ENCODE results near the gene ZBTB16. TPM values are rescaled to one million over a fixed set of nuclear protein-coding genes. Genes with fewer than 3 reads are reported as not detected.

ZBTB16 gene
- total RNA-seq, 1 donor from 2014 or later = 11.9 TPM

DNA sequence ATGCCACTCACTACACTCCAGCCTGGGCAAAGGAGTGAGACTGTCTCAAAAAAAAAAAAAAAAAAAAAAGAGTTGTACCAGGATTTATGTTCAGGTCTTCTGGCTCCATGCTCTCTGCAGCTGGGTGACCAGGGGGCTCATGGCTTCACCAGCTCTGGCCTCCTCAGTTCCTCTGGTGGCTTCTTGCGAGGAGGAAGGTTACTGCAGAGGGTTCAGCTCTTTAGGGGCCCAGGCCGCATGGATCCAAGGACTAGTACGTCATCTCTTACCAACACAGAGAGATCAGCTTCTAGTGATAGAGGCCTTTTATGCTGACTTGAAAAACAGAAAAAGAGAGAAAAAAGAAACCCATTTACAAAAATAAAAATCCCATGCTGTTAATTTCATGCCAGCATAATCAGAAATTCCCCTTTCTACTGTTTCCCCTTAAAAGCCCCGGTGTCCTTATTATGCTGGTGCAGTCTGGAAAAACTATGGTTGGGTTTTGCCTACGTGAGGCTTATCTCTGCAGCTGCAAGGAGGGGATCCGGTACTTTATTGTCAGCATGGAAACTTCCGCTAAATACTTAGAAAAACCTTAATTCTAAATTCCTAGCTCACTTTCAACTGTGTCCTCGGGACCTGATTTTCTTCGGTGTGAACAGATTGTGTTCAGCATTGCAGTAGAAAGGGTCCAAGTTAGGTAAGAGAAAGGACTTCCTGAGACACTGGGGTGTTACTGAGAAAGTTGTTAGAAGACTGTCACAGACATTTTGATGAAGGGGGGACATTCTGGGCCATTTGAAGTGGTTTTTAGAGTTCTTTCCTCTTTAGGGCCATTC is 13.7 kb downstream of the ZBTB16 start:
- Mint-ChIP-seq H3K4me1 (ENCODE audit: unreplicated experiment) (peaks cover 46% of the 10 kb centered on the region), H3K36me3 (no peaks in the 10 kb centered on the region), H3K27ac (no peak overlapping the region), H3K9me3 (no peaks in the 10 kb centered on the region), H3K27me3 (peaks cover 64% of the 10 kb centered on the region), H3K4me3 (no peak overlapping the region)
- no peak for DNase-seq (ENCODE audit: extremely low spot score, unreplicated experiment)
- TF ChIP-seq, protein P1, sequence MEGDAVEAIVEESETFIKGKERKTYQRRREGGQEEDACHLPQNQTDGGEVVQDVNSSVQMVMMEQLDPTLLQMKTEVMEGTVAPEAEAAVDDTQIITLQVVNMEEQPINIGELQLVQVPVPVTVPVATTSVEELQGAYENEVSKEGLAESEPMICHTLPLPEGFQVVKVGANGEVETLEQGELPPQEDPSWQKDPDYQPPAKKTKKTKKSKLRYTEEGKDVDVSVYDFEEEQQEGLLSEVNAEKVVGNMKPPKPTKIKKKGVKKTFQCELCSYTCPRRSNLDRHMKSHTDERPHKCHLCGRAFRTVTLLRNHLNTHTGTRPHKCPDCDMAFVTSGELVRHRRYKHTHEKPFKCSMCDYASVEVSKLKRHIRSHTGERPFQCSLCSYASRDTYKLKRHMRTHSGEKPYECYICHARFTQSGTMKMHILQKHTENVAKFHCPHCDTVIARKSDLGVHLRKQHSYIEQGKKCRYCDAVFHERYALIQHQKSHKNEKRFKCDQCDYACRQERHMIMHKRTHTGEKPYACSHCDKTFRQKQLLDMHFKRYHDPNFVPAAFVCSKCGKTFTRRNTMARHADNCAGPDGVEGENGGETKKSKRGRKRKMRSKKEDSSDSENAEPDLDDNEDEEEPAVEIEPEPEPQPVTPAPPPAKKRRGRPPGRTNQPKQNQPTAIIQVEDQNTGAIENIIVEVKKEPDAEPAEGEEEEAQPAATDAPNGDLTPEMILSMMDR (conservative IDR thresholded peaks at IDR 0.05) = no peak

DNA sequence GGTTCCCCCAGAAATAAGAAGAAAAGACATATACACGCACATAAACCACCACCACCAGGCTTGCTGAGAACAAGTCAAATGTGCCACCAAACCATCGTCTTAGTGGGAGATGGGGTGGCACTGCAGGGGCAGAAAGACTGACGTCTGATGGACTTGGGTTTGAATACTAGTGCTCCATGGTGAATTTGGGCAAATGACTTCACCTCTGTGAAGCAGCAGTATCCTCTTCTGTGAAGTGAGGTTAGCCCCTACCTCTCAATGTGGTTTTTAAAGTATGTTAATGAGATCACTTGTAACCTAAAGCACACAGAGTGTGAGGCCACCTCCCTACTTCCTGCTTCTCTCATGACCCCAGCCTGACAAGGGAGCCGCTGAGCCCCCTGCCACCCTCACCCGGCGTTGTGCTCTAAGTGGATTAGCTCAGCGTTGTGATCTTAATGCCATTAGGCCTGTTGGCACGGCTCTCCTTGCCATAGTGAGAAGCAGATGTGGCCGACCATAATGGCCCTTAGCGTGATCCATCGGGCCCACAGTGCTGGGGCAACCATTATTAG is 14.4 kb downstream of the ZBTB16 start:
- H3K27ac Mint-ChIP-seq = no peak overlapping the region
- TF ChIP-seq, protein P1 (conservative IDR thresholded peaks at IDR 0.05) = no peak
- peak overlapping the region; percentile 22 for H3K4me3 Mint-ChIP-seq
- peaks cover 51% of the 10 kb centered on the region for H3K4me1 Mint-ChIP-seq (ENCODE audit: unreplicated experiment)
- H3K27me3 Mint-ChIP-seq = peaks cover 68% of the 10 kb centered on the region
- no peak for DNase-seq (ENCODE audit: extremely low spot score, unreplicated experiment)
- no peaks in the 10 kb centered on the region for H3K36me3 Mint-ChIP-seq
- H3K9me3 Mint-ChIP-seq = no peaks in the 10 kb centered on the region

DNA sequence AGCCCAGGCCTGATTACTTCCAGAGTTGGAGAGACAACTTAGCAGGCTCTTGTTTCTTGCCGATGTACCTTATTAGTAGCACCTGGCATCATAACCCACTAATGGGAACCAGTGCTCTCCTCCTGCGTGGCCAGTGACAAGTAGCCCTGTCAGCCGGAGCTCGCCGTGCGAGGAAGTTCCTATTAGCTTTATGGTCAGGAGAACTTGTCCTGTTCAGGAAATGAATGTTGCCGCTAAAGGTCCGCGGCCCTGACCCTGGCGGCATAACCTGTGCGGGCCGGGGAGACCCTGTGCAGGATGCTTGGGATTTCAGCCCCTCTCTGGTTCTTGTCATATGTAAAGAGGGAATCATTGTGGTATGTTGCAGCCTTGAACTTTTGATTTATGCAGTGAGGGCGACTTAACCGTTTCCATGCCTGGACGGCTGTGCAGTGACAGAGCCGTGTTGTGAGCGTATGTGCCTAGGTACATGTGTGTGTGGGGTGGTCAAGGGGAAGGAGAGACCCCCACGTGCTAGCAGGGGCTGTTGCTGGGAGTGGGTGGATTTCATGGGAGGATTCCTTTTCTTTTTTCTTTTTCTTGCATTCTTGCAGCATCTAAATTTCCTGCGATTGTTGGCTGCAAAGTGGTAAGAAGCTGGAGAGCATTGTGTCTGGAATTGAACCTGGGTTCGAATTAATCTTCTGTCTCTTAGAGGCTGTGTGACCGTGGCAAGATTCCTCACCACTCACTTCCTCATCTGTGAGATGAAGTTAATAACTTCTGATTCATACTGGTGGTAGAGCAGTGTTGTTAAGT is 15.2 kb downstream of the ZBTB16 start:
- no peak overlapping the region for H3K27ac Mint-ChIP-seq

DNA sequence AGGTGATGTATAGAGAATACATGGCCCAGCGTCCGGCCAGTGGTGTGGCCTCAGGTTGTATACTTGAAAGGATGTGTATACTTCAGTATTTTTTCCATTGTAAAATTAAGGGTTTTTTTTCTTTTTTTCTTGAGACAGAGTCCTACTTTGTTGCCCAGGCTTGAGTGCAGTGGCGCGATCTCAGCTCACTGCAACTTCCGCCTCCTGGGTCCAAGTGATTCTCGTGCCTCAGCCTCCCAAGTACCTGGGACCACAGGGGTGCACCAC is 15.8 kb downstream of the ZBTB16 start:
- Mint-ChIP-seq H3K27ac (no peak overlapping the region), H3K27me3 (peaks cover 80% of the 10 kb centered on the region), H3K4me1 (ENCODE audit: unreplicated experiment) (peaks cover 65% of the 10 kb centered on the region), H3K9me3 (no peaks in the 10 kb centered on the region), H3K4me3 (no peak overlapping the region), H3K36me3 (no peaks in the 10 kb centered on the region)
- DNase-seq (ENCODE audit: extremely low spot score, unreplicated experiment) = no peak
- TF ChIP-seq, protein P1 (conservative IDR thresholded peaks at IDR 0.05) = no peak

More for the DNA sequence above, 15.2 kb downstream of the ZBTB16 start:
- Mint-ChIP-seq H3K27me3 (peaks cover 75% of the 10 kb centered on the region), H3K36me3 (no peaks in the 10 kb centered on the region), H3K4me3 (peak overlapping the region; percentile 49), H3K4me1 (ENCODE audit: unreplicated experiment) (peaks cover 60% of the 10 kb centered on the region), H3K9me3 (no peaks in the 10 kb centered on the region)
- TF ChIP-seq, protein P1 (conservative IDR thresholded peaks at IDR 0.05) = no peak
- no peak for DNase-seq (ENCODE audit: extremely low spot score, unreplicated experiment)

DNA sequence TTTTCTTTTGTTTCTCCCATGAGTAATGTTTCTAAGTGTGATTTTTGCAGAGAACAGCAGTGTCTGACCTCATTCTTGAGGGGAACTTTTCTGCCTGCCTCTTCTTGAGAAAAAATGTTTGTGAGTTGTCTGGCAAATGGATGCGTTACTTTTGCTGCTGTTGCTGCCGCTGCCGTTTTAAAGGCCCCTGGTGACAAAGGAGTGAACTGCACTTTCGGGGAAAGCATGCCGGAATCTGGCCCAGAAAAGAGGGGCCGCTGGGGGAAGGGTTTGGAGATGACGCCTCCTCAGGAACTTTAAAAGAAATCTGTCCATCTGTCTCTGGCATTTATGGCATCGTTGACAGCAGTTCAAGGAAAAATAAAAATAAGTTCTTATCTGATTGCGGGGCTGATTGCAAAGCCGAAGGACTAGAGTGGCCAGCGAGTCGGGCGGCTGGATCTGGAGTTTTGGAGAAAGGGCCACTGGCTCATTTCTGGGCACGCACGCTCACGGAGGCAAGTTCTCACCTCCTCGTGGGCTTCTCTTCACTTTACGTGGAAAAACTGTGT is 16.5 kb downstream of the ZBTB16 start:
- TF ChIP-seq, protein P1 (conservative IDR thresholded peaks at IDR 0.05) = peak; percentile 83
- peaks cover 70% of the 10 kb centered on the region for H3K4me1 Mint-ChIP-seq (ENCODE audit: unreplicated experiment)
- no peaks in the 10 kb centered on the region for H3K9me3 Mint-ChIP-seq
- H3K4me3 Mint-ChIP-seq = peak overlapping the region; percentile 41
- no peak for DNase-seq (ENCODE audit: extremely low spot score, unreplicated experiment)
- peaks cover 82% of the 10 kb centered on the region for H3K27me3 Mint-ChIP-seq
- no peaks in the 10 kb centered on the region for H3K36me3 Mint-ChIP-seq
- no peak overlapping the region for H3K27ac Mint-ChIP-seq

Measured in type B pancreatic cell (in vitro differentiated cells).